GM12878 (cell line): Measurements from ENCODE around the gene APOA4. TPM values are rescaled to one million over a fixed set of nuclear protein-coding genes. Genes with fewer than 3 reads are reported as not detected.

Source experiments
- EGR1 ChIP-seq, 2 experiments: IDR thresholded peaks; 1 replicate in 1 of 2; 2 replicates in 1 of 2; pipeline ENCODE4 v1.6.1; 2011 to 2012; ENCODE audit warnings: low read depth in 2 of 2, low read length in 2 of 2, borderline replicate concordance in 1 of 2, mild to moderate bottlenecking in 1 of 2, moderate library complexity in 1 of 2
- RBBP5 ChIP-seq: fragments of 200-600 bp; sonication (generic); conservative IDR thresholded peaks from 2 replicates; pipeline ENCODE4 v1.6.1; 2016
- SPI1 ChIP-seq: IDR thresholded peaks from 2 replicates; pipeline ENCODE4 v1.6.1; 2011; ENCODE audit warnings: low read depth, mild to moderate bottlenecking, low read length, moderate library complexity, borderline replicate concordance; ENCODE audit not compliant: insufficient read depth
- TCF12 ChIP-seq: IDR thresholded peaks from 2 replicates; pipeline ENCODE4 v1.6.1; 2011; ENCODE audit warnings: low read depth, mild to moderate bottlenecking, low read length
- polyA plus RNA-seq, 11 experiments: library from polyadenylated mRNA; depleted of rRNA in 4 of 11; unstranded in 6 of 11; stranded (reverse) in 5 of 11; fragments of >200 nt; fragmentation: Nextera tagmentation in 4 of 11; fragmentation: Illumina TruSeq in 1 of 11; extraction: Ambion mirVana in 4 of 11; extraction: Trizol in 1 of 11; gene quantifications; 1 replicate in 1 of 11; 2 replicates in 10 of 11; pipeline versions ENCODE4 v1.2.1 to v1.2.3, GENCODE V29; 2011 to 2016; ENCODE audit warnings: inconsistent platforms in 2 of 11, missing spikeins in 2 of 11, low read depth in 1 of 11
- total RNA-seq, 4 experiments: library from RNA; depleted of rRNA in 3 of 4; stranded (reverse); fragments of >200 nt in 3 of 4; fragmentation: Illumina TruSeq in 1 of 4; extraction: Trizol in 1 of 4; gene quantifications; 2 replicates each; pipeline versions ENCODE4 v1.2.1 to v1.2.3, GENCODE V29; 2013 to 2021

APOA4 gene
- total and polyA plus RNA-seq, 10 of the 15 experiments (the other 5 are each of a cell fraction or from before 2014, with no cell fraction given) = not detected

DNA sequence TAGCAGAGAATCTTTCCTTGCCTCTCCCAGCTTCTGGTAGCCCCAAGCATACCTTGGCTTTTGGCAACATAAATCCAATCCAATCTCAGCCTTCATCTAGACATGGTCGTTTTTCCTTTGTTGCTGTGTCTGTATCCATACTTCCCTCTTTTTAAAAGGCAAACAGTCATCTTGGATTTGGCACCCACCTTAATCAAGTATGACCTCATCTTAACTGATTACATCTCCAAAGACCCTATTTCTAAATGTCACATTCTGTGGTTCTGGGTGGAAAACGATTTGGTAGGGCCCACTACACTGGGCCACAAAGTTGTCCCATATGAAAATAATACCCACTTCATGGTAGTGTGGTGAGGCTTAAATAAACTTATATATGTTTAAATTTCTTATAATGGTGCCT, 51.2 kb downstream of the APOA4 start (continued):
- TF ChIP-seq EGR1 (IDR thresholded peaks at IDR 0.05; ENCODE audit: borderline replicate concordance in 1 of 2, low read depth in 2 of 2, low read length in 2 of 2) (no peak), RBBP5 (no peak), SPI1 (no peak), TCF12 (no peak)

Other genes with a start within 250 kb of the APOA4 start
- gene BUD13, start 50.3 kb downstream of the APOA4 start, total RNA-seq (2014; rRNA removed) = 24.5 and 26.4 TPM in 2 replicates
- 27.4 and 29.3 TPM in 2 replicates for gene BUD13, start 50.3 kb downstream of the APOA4 start, total RNA-seq (2014; rRNA removed; fragmentation: Illumina TruSeq; extraction: Trizol)
- gene BUD13, start 50.3 kb downstream of the APOA4 start, total RNA-seq (2021) = 23.8 and 25.6 TPM in 2 replicates
- 27.6 and 29.3 TPM in 2 replicates for gene BUD13, start 50.3 kb downstream of the APOA4 start, polyA plus RNA-seq (2011; rRNA removed)
- gene BUD13, start 50.3 kb downstream of the APOA4 start, polyA plus RNA-seq (2014; fragmentation: Illumina TruSeq; extraction: Trizol) = 36.5 and 46.4 TPM in 2 replicates
- gene BUD13, start 50.3 kb downstream of the APOA4 start, polyA plus RNA-seq (2014; fragmentation: Nextera tagmentation; extraction: Ambion mirVana) = 10 to 100 TPM; 10.9 to 15.8 TPM
- gene BUD13, start 50.3 kb downstream of the APOA4 start, polyA plus RNA-seq (2014; rRNA removed) = 22.9 and 24.0 TPM in 2 replicates
- gene BUD13, start 50.3 kb downstream of the APOA4 start, polyA plus RNA-seq (2016; fragmentation: Nextera tagmentation; extraction: Ambion mirVana) = 10 to 100 TPM; 25.0 to 27.1 TPM
- gene ZPR1, start 35.3 kb downstream of the APOA4 start, total RNA-seq (2014; rRNA removed) = 42.8 and 46.3 TPM in 2 replicates
- gene ZPR1, start 35.3 kb downstream of the APOA4 start, total RNA-seq (2014; rRNA removed; fragmentation: Illumina TruSeq; extraction: Trizol) = 50.1 and 54.3 TPM in 2 replicates
- 55.1 and 58.4 TPM in 2 replicates for gene ZPR1, start 35.3 kb downstream of the APOA4 start, total RNA-seq (2021)
- gene ZPR1, start 35.3 kb downstream of the APOA4 start, polyA plus RNA-seq (2011; rRNA removed) = 76.9 and 80.4 TPM in 2 replicates
- 55.1 and 70.4 TPM in 2 replicates for gene ZPR1, start 35.3 kb downstream of the APOA4 start, polyA plus RNA-seq (2014; fragmentation: Illumina TruSeq; extraction: Trizol)
- 10 to 100 TPM in 1 of 2 experiments, 1 to 10 TPM in 1; 9.3 to 20.4 TPM for gene ZPR1, start 35.3 kb downstream of the APOA4 start, polyA plus RNA-seq (2014; fragmentation: Nextera tagmentation; extraction: Ambion mirVana)
- gene ZPR1, start 35.3 kb downstream of the APOA4 start, polyA plus RNA-seq (2014; rRNA removed) = 46.9 and 48.3 TPM in 2 replicates
- 10 to 100 TPM; 89.3 to 89.7 TPM for gene ZPR1, start 35.3 kb downstream of the APOA4 start, polyA plus RNA-seq (2016; fragmentation: Nextera tagmentation; extraction: Ambion mirVana)
- not detected in 2 replicates for gene APOA5, start 31.4 kb downstream of the APOA4 start, total RNA-seq (2014; rRNA removed)
- not detected in 2 replicates for gene APOA5, start 31.4 kb downstream of the APOA4 start, total RNA-seq (2014; rRNA removed; fragmentation: Illumina TruSeq; extraction: Trizol)
- gene APOA5, start 31.4 kb downstream of the APOA4 start, total RNA-seq (2021) = 0.15 and 0.35 TPM in 2 replicates
- not detected in 2 replicates for gene APOA5, start 31.4 kb downstream of the APOA4 start, polyA plus RNA-seq (2011; rRNA removed)
- not detected in 2 replicates for gene APOA5, start 31.4 kb downstream of the APOA4 start, polyA plus RNA-seq (2014; fragmentation: Illumina TruSeq; extraction: Trizol)
- gene APOA5, start 31.4 kb downstream of the APOA4 start, polyA plus RNA-seq (2014; fragmentation: Nextera tagmentation; extraction: Ambion mirVana) = not detected
- not detected in 2 replicates for gene APOA5, start 31.4 kb downstream of the APOA4 start, polyA plus RNA-seq (2014; rRNA removed)
- gene APOA5, start 31.4 kb downstream of the APOA4 start, polyA plus RNA-seq (2016; fragmentation: Nextera tagmentation; extraction: Ambion mirVana) = not detected
- not detected in 2 replicates for gene APOC3, start 6.6 kb upstream of the APOA4 start, total RNA-seq (2014; rRNA removed)
- gene APOC3, start 6.6 kb upstream of the APOA4 start, total RNA-seq (2014; rRNA removed; fragmentation: Illumina TruSeq; extraction: Trizol) = not detected in 2 replicates
- 1.2 and 1.9 TPM in 2 replicates for gene APOC3, start 6.6 kb upstream of the APOA4 start, total RNA-seq (2021)
- gene APOC3, start 6.6 kb upstream of the APOA4 start, polyA plus RNA-seq (2011; rRNA removed) = not detected in 2 replicates
- gene APOC3, start 6.6 kb upstream of the APOA4 start, polyA plus RNA-seq (2014; fragmentation: Illumina TruSeq; extraction: Trizol) = not detected in 2 replicates
- gene APOC3, start 6.6 kb upstream of the APOA4 start, polyA plus RNA-seq (2014; fragmentation: Nextera tagmentation; extraction: Ambion mirVana) = not detected
- not detected in 2 replicates for gene APOC3, start 6.6 kb upstream of the APOA4 start, polyA plus RNA-seq (2014; rRNA removed)
- gene APOC3, start 6.6 kb upstream of the APOA4 start, polyA plus RNA-seq (2016; fragmentation: Nextera tagmentation; extraction: Ambion mirVana) = not detected
- 0.33 and 0.56 TPM in 2 replicates for gene APOA1, start 14.3 kb upstream of the APOA4 start, total RNA-seq (2014; rRNA removed)
- gene APOA1, start 14.3 kb upstream of the APOA4 start, total RNA-seq (2014; rRNA removed; fragmentation: Illumina TruSeq; extraction: Trizol) = not detected in 2 replicates
- 2.0 and 2.4 TPM in 2 replicates for gene APOA1, start 14.3 kb upstream of the APOA4 start, total RNA-seq (2021)
- 0.10 TPM in 1 of 2 replicates, not detected in the other for gene APOA1, start 14.3 kb upstream of the APOA4 start, polyA plus RNA-seq (2011; rRNA removed)
- gene APOA1, start 14.3 kb upstream of the APOA4 start, polyA plus RNA-seq (2014; fragmentation: Illumina TruSeq; extraction: Trizol) = not detected in 2 replicates
- under 1 TPM; 0.16 to 0.24 TPM for gene APOA1, start 14.3 kb upstream of the APOA4 start, polyA plus RNA-seq (2014; fragmentation: Nextera tagmentation; extraction: Ambion mirVana)
- 0.41 TPM in 1 of 2 replicates, not detected in the other for gene APOA1, start 14.3 kb upstream of the APOA4 start, polyA plus RNA-seq (2014; rRNA removed)
- under 1 TPM; 0.23 to 0.42 TPM for gene APOA1, start 14.3 kb upstream of the APOA4 start, polyA plus RNA-seq (2016; fragmentation: Nextera tagmentation; extraction: Ambion mirVana)